Neural progenitor cell (in vitro differentiated cells): ENCODE results near the gene TNNC2. TPM values are rescaled to one million over a fixed set of nuclear protein-coding genes. Genes with fewer than 3 reads are reported as not detected.
A peak's percentile ranks its signal among the peaks of the same experiment; 100 is the strongest.

ENCODE experiments used
- DNase-seq: peaks from one replicate; pipeline ENCODE4 v3.0.0-alpha.2; 2016; ENCODE audit warnings: low spot score
- H2AFZ ChIP-seq: fragments of 200-600 bp; sonication (generic); replicated peaks from 2 replicates; pipeline ENCODE4 v1.6.1; 2016; ENCODE audit warnings: antibody characterized with exemption
- H3F3A ChIP-seq: fragments of 200-600 bp; sonication (generic); 2 replicates; pipeline ENCODE4 v1.6.1; 2016; ENCODE audit warnings: antibody characterized with exemption, low read depth
- H3K27ac ChIP-seq: fragments of 200-600 bp; sonication (generic); 2 replicates; pipeline ENCODE4 v1.5.1; 2016; ENCODE audit warnings: mild to moderate bottlenecking
- H3K27me3 ChIP-seq: fragments of 200-600 bp; sonication (generic); 2 replicates; pipeline ENCODE4 v1.6.1; 2016; ENCODE audit warnings: mild to moderate bottlenecking, moderate library complexity
- H3K36me3 ChIP-seq: fragments of 200-600 bp; sonication (generic); 2 replicates; pipeline ENCODE4 v1.5.1; 2016
- H3K4me1 ChIP-seq: fragments of 200-600 bp; sonication (generic); 2 replicates; pipeline ENCODE4 v1.6.1; 2016; ENCODE audit warnings: mixed run types
- H3K4me2 ChIP-seq: fragments of 200-600 bp; sonication (generic); 2 replicates; pipeline ENCODE4 v1.6.1; 2016
- H3K4me3 ChIP-seq: fragments of 200-600 bp; sonication (generic); 2 replicates; pipeline ENCODE4 v1.5.1; 2016
- H3K79me2 ChIP-seq: fragments of 200-600 bp; sonication (generic); 2 replicates; pipeline ENCODE4 v1.6.1; 2016; ENCODE audit warnings: low read depth
- H3K9ac ChIP-seq: fragments of 200-600 bp; sonication (generic); 2 replicates; pipeline ENCODE4 v1.6.1; 2016
- H3K9me3 ChIP-seq: fragments of 200-600 bp; sonication (generic); 2 replicates; pipeline ENCODE4 v1.5.1; 2016; ENCODE audit warnings: low read depth
- H4K20me1 ChIP-seq: fragments of 200-600 bp; sonication (generic); 2 replicates; pipeline ENCODE4 v1.6.1; 2016; ENCODE audit warnings: low read depth
- H3K27ac Mint-ChIP-seq: 3 replicates; pipeline ENCODE4 v1.8.0; 2021; ENCODE audit warnings: mixed read lengths
- H3K27me3 Mint-ChIP-seq: 2 replicates; pipeline ENCODE4 v1.8.0; 2022; ENCODE audit warnings: low read depth, mild to moderate bottlenecking, inconsistent platforms, moderate library complexity, mixed read lengths; ENCODE audit not compliant: insufficient read depth
- H3K36me3 Mint-ChIP-seq: 3 replicates; pipeline ENCODE4 v1.8.0; 2021; ENCODE audit warnings: mixed read lengths
- H3K4me1 Mint-ChIP-seq: 3 replicates; pipeline ENCODE4 v1.8.0; 2021; ENCODE audit warnings: mixed read lengths
- H3K4me3 Mint-ChIP-seq: 3 replicates; pipeline ENCODE4 v1.8.0; 2021; ENCODE audit warnings: mild to moderate bottlenecking, moderate library complexity, mixed read lengths
- H3K9me3 Mint-ChIP-seq: 3 replicates; pipeline ENCODE4 v1.8.0; 2020; ENCODE audit warnings: mixed read lengths
- EZH2 ChIP-seq: fragments of 200-600 bp; sonication (generic); IDR thresholded peaks from 2 replicates; pipeline ENCODE4 v1.6.1; 2017; ENCODE audit warnings: antibody characterized with exemption, mild to moderate bottlenecking, moderate library complexity
- EZH2phosphoT487 ChIP-seq: fragments of 200-600 bp; sonication (generic); IDR thresholded peaks from 2 replicates; pipeline ENCODE4 v1.6.1; 2017; ENCODE audit warnings: antibody characterized with exemption
- total RNA-seq: library from RNA; depleted of rRNA; stranded (reverse); fragments of >200 nt; gene quantifications from 2 replicates; pipeline ENCODE4 v1.2.3, GENCODE V29; 2015; ENCODE audit warnings: low replicate concordance
- TF ChIP-seq, protein P1 (sequence below): fragments of 200-600 bp; sonication (generic); IDR thresholded peaks from 2 replicates; pipeline ENCODE4 v1.5.1; 2017; ENCODE audit warnings: antibody characterized with exemption, mild to moderate bottlenecking

The TNNC2 gene
- total RNA-seq, 1 donor from 2014 or later = not detected

GRCh38 chr20:45835825-45836224 lies 8.7 kb upstream of the TNNC2 start:
- Histone ChIP-seq H3K27me3 (no peaks in the 10 kb centered on the region), H3K9me3 (no peaks in the 10 kb centered on the region), H3K4me3 (no peak overlapping the region), H4K20me1 (peaks cover 3% of the 10 kb centered on the region), H3K4me2 (no peak overlapping the region), H3K9ac (no peak overlapping the region), H3K27ac (no peak overlapping the region), H3K4me1 (peaks cover 13% of the 10 kb centered on the region), H2AFZ (no peak overlapping the region), H3K36me3 (no peaks in the 10 kb centered on the region), H3K79me2 (peaks cover 10% of the 10 kb centered on the region), H3F3A (peaks cover 31% of the 10 kb centered on the region)
- TF ChIP-seq EZH2phosphoT487 (no peak), EZH2 (no peak)
- TF ChIP-seq, protein P1, sequence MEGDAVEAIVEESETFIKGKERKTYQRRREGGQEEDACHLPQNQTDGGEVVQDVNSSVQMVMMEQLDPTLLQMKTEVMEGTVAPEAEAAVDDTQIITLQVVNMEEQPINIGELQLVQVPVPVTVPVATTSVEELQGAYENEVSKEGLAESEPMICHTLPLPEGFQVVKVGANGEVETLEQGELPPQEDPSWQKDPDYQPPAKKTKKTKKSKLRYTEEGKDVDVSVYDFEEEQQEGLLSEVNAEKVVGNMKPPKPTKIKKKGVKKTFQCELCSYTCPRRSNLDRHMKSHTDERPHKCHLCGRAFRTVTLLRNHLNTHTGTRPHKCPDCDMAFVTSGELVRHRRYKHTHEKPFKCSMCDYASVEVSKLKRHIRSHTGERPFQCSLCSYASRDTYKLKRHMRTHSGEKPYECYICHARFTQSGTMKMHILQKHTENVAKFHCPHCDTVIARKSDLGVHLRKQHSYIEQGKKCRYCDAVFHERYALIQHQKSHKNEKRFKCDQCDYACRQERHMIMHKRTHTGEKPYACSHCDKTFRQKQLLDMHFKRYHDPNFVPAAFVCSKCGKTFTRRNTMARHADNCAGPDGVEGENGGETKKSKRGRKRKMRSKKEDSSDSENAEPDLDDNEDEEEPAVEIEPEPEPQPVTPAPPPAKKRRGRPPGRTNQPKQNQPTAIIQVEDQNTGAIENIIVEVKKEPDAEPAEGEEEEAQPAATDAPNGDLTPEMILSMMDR = no peak
- H3K36me3 Mint-ChIP-seq = no peaks in the 10 kb centered on the region
- DNase-seq = no peak
- peaks cover 24% of the 10 kb centered on the region for H3K4me1 Mint-ChIP-seq
- H3K27ac Mint-ChIP-seq = no peak overlapping the region
- peak overlapping the region; percentile 82 for H3K4me3 Mint-ChIP-seq
- no peaks in the 10 kb centered on the region for H3K27me3 Mint-ChIP-seq
- no peaks in the 10 kb centered on the region for H3K9me3 Mint-ChIP-seq

DNA sequence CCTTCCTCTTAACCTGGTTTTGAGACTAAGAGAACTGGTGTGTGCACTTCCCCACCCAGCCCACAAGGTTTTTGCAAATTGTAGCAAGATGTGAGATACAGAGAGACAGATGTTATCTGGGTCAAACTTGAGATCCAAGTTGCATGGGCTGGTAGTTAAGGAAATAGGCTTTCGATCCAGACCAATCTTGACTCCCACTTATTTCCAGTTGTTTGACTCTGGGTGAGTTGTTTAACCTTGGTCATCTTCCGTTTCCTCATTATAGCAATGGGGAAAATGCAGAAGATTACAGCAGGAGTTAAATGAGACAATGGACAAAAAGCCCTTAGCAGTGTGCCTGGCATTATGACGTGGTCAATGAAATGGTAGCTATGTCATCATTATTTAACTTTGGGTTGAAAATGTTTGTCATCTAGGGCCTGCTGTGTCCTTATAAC lies 8.2 kb upstream of the TNNC2 start:
- no peaks in the 10 kb centered on the region for H3K36me3 Mint-ChIP-seq
- peaks cover 13% of the 10 kb centered on the region for H3K4me1 ChIP-seq
- H3K27me3 Mint-ChIP-seq = peaks cover 3% of the 10 kb centered on the region
- no peak overlapping the region for H2AFZ ChIP-seq
- H3K4me2 ChIP-seq = peak overlapping the region; percentile 79
- TF ChIP-seq EZH2 (no peak), EZH2phosphoT487 (no peak)
- TF ChIP-seq, protein P1 = no peak
- peaks cover 24% of the 10 kb centered on the region for H3K4me1 Mint-ChIP-seq
- peaks cover 3% of the 10 kb centered on the region for H4K20me1 ChIP-seq
- DNase-seq = no peak
- H3K4me3 Mint-ChIP-seq = peak overlapping the region; percentile 82
- no peaks in the 10 kb centered on the region for H3K27me3 ChIP-seq
- H3K36me3 ChIP-seq = no peaks in the 10 kb centered on the region
- no peaks in the 10 kb centered on the region for H3K9me3 Mint-ChIP-seq
- H3K4me3 ChIP-seq = no peak overlapping the region
- peaks cover 31% of the 10 kb centered on the region for H3F3A ChIP-seq
- H3K9ac ChIP-seq = no peak overlapping the region
- H3K27ac Mint-ChIP-seq = no peak overlapping the region
- no peak overlapping the region for H3K27ac ChIP-seq
- no peaks in the 10 kb centered on the region for H3K9me3 ChIP-seq
- peaks cover 10% of the 10 kb centered on the region for H3K79me2 ChIP-seq

DNA sequence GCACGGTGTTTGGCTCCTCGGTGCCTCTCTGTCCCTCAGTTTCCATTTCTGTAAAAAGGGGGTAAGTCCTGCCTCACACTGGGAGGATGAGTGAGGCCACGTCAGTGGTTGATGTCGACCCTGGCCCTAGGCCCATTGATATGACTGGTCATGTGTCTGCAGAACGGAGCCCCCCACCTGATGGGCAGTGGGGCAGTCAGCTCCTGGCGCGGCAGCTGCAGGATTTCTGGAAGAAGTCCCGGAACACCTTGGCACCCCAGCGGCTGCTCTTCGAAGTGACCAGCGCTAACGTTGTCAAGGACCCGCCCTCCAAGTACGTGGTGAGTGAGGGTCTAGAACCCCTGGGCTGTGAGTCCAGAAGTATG lies 7.7 kb upstream of the TNNC2 start:
- no peak for DNase-seq
- peak overlapping the region; percentile 82 for H3K4me3 Mint-ChIP-seq
- H3K27me3 ChIP-seq = no peaks in the 10 kb centered on the region
- peaks cover 10% of the 10 kb centered on the region for H3K79me2 ChIP-seq
- no peaks in the 10 kb centered on the region for H3K9me3 ChIP-seq
- H3K9ac ChIP-seq = no peak overlapping the region
- H3F3A ChIP-seq = peaks cover 31% of the 10 kb centered on the region
- peaks cover 4% of the 10 kb centered on the region for H3K27me3 Mint-ChIP-seq
- H2AFZ ChIP-seq = no peak overlapping the region
- H3K27ac Mint-ChIP-seq = no peak overlapping the region
- TF ChIP-seq, protein P1 = no peak
- TF ChIP-seq EZH2 = no peak
- H3K4me1 Mint-ChIP-seq = peaks cover 24% of the 10 kb centered on the region
- H3K4me1 ChIP-seq = peaks cover 13% of the 10 kb centered on the region
- peaks cover 3% of the 10 kb centered on the region for H4K20me1 ChIP-seq
- H3K27ac ChIP-seq = no peak overlapping the region
- H3K4me3 ChIP-seq = peak overlapping the region; percentile 68
- no peaks in the 10 kb centered on the region for H3K36me3 Mint-ChIP-seq
- peak overlapping the region; percentile 79 for H3K4me2 ChIP-seq
- H3K36me3 ChIP-seq = no peaks in the 10 kb centered on the region
- H3K9me3 Mint-ChIP-seq = no peaks in the 10 kb centered on the region
